SK-N-SH (cell line): Measurements from ENCODE around the gene ACTL8. TPM values are rescaled to one million over a fixed set of nuclear protein-coding genes. Genes with fewer than 3 reads are reported as not detected.

Source experiments
- CTCF ChIA-PET: fragments of 300-600, 350-600 bp; formaldehyde crosslinking; extraction: SDS; loops from one replicate; lab custom pipeline; 2021; lab: Yijun Ruan, JAX
- POLR2A ChIA-PET: fragments of 350-600 bp; sonication (Branson Sonifier 250); formaldehyde crosslinking; extraction: SDS; loops from one replicate; lab custom pipeline; 2020; ENCODE audit warnings: antibody characterized with exemption, inconsistent platforms; lab: Yijun Ruan, JAX
- DNase-seq: peaks from one replicate; pipeline ENCODE4 v3.0.0; 2012
- H2AFZ ChIP-seq: fragments of 200-600 bp; sonication (generic); 2 replicates; pipeline ENCODE4 v1.8.1; 2016; ENCODE audit warnings: antibody characterized with exemption, mild to moderate bottlenecking, low read depth
- H3F3A ChIP-seq: fragments of 200-600 bp; sonication (generic); replicated peaks from 2 replicates; pipeline ENCODE3; 2016; ENCODE audit warnings: antibody characterized with exemption, mild to moderate bottlenecking; ENCODE audit not compliant: insufficient read depth
- H3K27ac ChIP-seq, 2 experiments: fragments of 200-500 bp in 1 of 2; fragments of 200-600 bp in 1 of 2; sonication (Bioruptor generic) in 1 of 2; sonication (generic), shearing (Covaris generic) in 1 of 2; 2 replicates each; pipeline versions ENCODE4 v1.5.1 to v1.6.1; 2014 to 2016; ENCODE audit warnings: low read depth in 2 of 2, inconsistent platforms in 1 of 2, low read length in 1 of 2, mild to moderate bottlenecking in 1 of 2, mixed read lengths in 1 of 2
- H3K27me3 ChIP-seq: fragments of 200-600 bp; sonication (generic), shearing (Covaris generic); 2 replicates; pipeline ENCODE4 v1.6.1; 2016; ENCODE audit warnings: mixed run types; ENCODE audit not compliant: insufficient read depth
- H3K36me3 ChIP-seq, 2 experiments: fragments of 200-500 bp in 1 of 2; fragments of 200-600 bp in 1 of 2; sonication (Bioruptor generic) in 1 of 2; sonication (generic) in 1 of 2; replicated peaks in 1 of 2; 2 replicates each; pipeline versions ENCODE3 to v1.5.1; 2014 to 2016; ENCODE audit warnings: low read length in 1 of 2, mild to moderate bottlenecking in 1 of 2; ENCODE audit not compliant: insufficient read depth in 2 of 2, control insufficient read depth in 1 of 2
- H3K4me1 ChIP-seq, 2 experiments: fragments of 200-500 bp in 1 of 2; fragments of 200-600 bp in 1 of 2; sonication (Bioruptor generic) in 1 of 2; sonication (generic), shearing (Covaris generic) in 1 of 2; 2 replicates each; pipeline versions ENCODE4 v1.5.1 to v1.6.1; 2014 to 2016; ENCODE audit warnings: low read depth in 1 of 2, low read length in 1 of 2, mixed run types in 1 of 2; ENCODE audit not compliant: insufficient read depth in 2 of 2, control insufficient read depth in 1 of 2
- H3K4me2 ChIP-seq: fragments of 200-600 bp; sonication (generic), shearing (Covaris generic); 2 replicates; pipeline ENCODE4 v1.6.1; 2017; ENCODE audit warnings: mixed run types
- H3K4me3 ChIP-seq, 2 experiments: fragments of 200-500 bp in 1 of 2; fragments of 200-600 bp in 1 of 2; sonication (Bioruptor generic) in 1 of 2; sonication (generic), shearing (Covaris generic) in 1 of 2; 2 replicates each; pipeline versions ENCODE4 v1.5.1 to v1.8.1; 2014 to 2016; ENCODE audit warnings: low read depth in 2 of 2, inconsistent platforms in 1 of 2, low read length in 1 of 2, mild to moderate bottlenecking in 1 of 2, mixed read lengths in 1 of 2, moderate library complexity in 1 of 2
- H3K79me2 ChIP-seq: fragments of 200-600 bp; sonication (generic); 2 replicates; pipeline ENCODE4 v1.8.1; 2017; ENCODE audit warnings: mild to moderate bottlenecking; ENCODE audit not compliant: insufficient read depth
- H3K9ac ChIP-seq: fragments of 200-600 bp; sonication (generic); 2 replicates; pipeline ENCODE4 v1.6.1; 2017; ENCODE audit warnings: mixed run types
- H3K9me2 ChIP-seq: fragments of 200-600 bp; sonication (generic); 2 replicates; pipeline ENCODE4 v1.6.1; 2017; ENCODE audit warnings: mixed run types
- H3K9me3 ChIP-seq: fragments of 200-600 bp; sonication (generic); 2 replicates; pipeline ENCODE4 v1.6.1; 2017; ENCODE audit warnings: mixed run types, mild to moderate bottlenecking, moderate library complexity
- H4K20me1 ChIP-seq: fragments of 200-600 bp; sonication (generic); 2 replicates; pipeline ENCODE4 v1.6.1; 2017; ENCODE audit warnings: mild to moderate bottlenecking, mixed run types; ENCODE audit not compliant: insufficient read depth
- CTCF ChIP-seq: fragments of 200-600 bp; sonication (generic); IDR thresholded peaks from 2 replicates; pipeline ENCODE4 v1.6.1; 2017; ENCODE audit warnings: antibody characterized with exemption, mild to moderate bottlenecking, moderate library complexity
- ELF1 ChIP-seq: IDR thresholded peaks from 2 replicates; pipeline ENCODE4 v1.4.0; 2012
- EP300 ChIP-seq, 2 experiments: IDR thresholded peaks; 2 replicates each; pipeline versions ENCODE4 v1.4.0 to v1.6.1; 2012; ENCODE audit warnings: borderline replicate concordance in 1 of 2, low read depth in 1 of 2, low read length in 1 of 2
- FOSL2 ChIP-seq: IDR thresholded peaks from 2 replicates; pipeline ENCODE4 v1.4.0; 2012; ENCODE audit warnings: low read depth, mild to moderate bottlenecking, moderate library complexity, borderline replicate concordance
- FOXM1 ChIP-seq: IDR thresholded peaks from 2 replicates; pipeline ENCODE4 v1.4.0; 2012; ENCODE audit warnings: low read depth, mild to moderate bottlenecking
- GATA2 ChIP-seq: sonication (generic); formaldehyde crosslinking; IDR thresholded peaks from 2 replicates; pipeline ENCODE4 v1.5.0; 2020; ENCODE audit warnings: mild to moderate bottlenecking, missing genetic modification reagents
- IRF3 ChIP-seq: fragments of 150-350 bp; IDR thresholded peaks from 2 replicates; pipeline ENCODE4 v1.6.1; 2016; ENCODE audit warnings: mild to moderate bottlenecking, low read depth, low read length
- JUND ChIP-seq: IDR thresholded peaks from 2 replicates; pipeline ENCODE4 v1.4.0; 2012
- MAX ChIP-seq: IDR thresholded peaks from 2 replicates; pipeline ENCODE4 v1.4.0; 2012; ENCODE audit warnings: low read depth
- NFIC ChIP-seq: IDR thresholded peaks from 2 replicates; pipeline ENCODE4 v1.4.0; 2012; ENCODE audit warnings: borderline replicate concordance
- NRF1 ChIP-seq: IDR thresholded peaks from 2 replicates; pipeline ENCODE4 v1.6.1; 2012; ENCODE audit warnings: low read depth, mild to moderate bottlenecking, low read length
- PBX3 ChIP-seq: IDR thresholded peaks from 2 replicates; pipeline ENCODE4; 2012
- POLR2AphosphoS5 ChIP-seq: IDR thresholded peaks from 2 replicates; pipeline ENCODE4 v1.6.1; 2012; ENCODE audit warnings: low read depth, low read length
- RAD21 ChIP-seq: IDR thresholded peaks from 2 replicates; pipeline ENCODE4 v1.6.1; 2012; ENCODE audit warnings: mild to moderate bottlenecking, low read length
- REST ChIP-seq: IDR thresholded peaks from 2 replicates; pipeline ENCODE4 v1.6.1; 2012; ENCODE audit warnings: mild to moderate bottlenecking, low read depth, low read length, moderate library complexity
- RFX5 ChIP-seq: IDR thresholded peaks from 2 replicates; pipeline ENCODE4 v1.6.1; 2012; ENCODE audit warnings: mild to moderate bottlenecking, improper control_type of control experiment, low read length
- RXRA ChIP-seq: IDR thresholded peaks from 2 replicates; pipeline ENCODE4 v1.4.0; 2012; ENCODE audit warnings: low read depth, mild to moderate bottlenecking, borderline replicate concordance
- TAF1 ChIP-seq: IDR thresholded peaks from 2 replicates; pipeline ENCODE4 v1.6.1; 2012; ENCODE audit warnings: low read depth, mild to moderate bottlenecking, low read length, moderate library complexity, borderline replicate concordance
- YY1 ChIP-seq: IDR thresholded peaks from 2 replicates; pipeline ENCODE4 v1.4.0; 2012; ENCODE audit warnings: low read depth, mild to moderate bottlenecking
- WGBS: methylation state at CpG from one replicate; pipeline ENCODE4 v1.1.6; 2017; ENCODE audit warnings: low lambda C conversion rate; 5-methylcytosine and 5-hydroxymethylcytosine counted together
- polyA plus RNA-seq, 3 experiments: library from polyadenylated mRNA; depleted of rRNA; stranded (reverse); fragments of >200 nt; gene quantifications; 2 replicates each; pipeline ENCODE4 v1.2.3, GENCODE V29; 2012

ACTL8 gene
- polyA plus RNA-seq, 1 of the 3 experiments (the other 2 are of a cell fraction), result 0.05 TPM

GRCh38 chr1:17856496-17857108 is 101.5 kb downstream of the ACTL8 start:
- Histone ChIP-seq H3K9me3 (no peaks in the 10 kb centered on the region), H3K4me1 (peaks cover 0 to 3% of the 10 kb centered on the region in 2 experiments; a peak in 2 of 4 replicates), H3K27ac (no peak overlapping the region), H2AFZ (no peak overlapping the region), H3K9me2 (no peaks in the 10 kb centered on the region), H3K27me3 (no peaks in the 10 kb centered on the region), H3K4me2 (no peak overlapping the region), H4K20me1 (no peaks in the 10 kb centered on the region), H3K9ac (no peak overlapping the region), H3K79me2 (no peaks in the 10 kb centered on the region), H3K36me3 (no peaks in the 10 kb centered on the region), H3F3A (no peaks in the 10 kb centered on the region), H3K4me3 (no peak overlapping the region)
- no peak for TF ChIP-seq REST
- no peak for TF ChIP-seq PBX3
- no peak for TF ChIP-seq POLR2AphosphoS5
- no peak for TF ChIP-seq JUND
- TF ChIP-seq IRF3, result no peak
- no peak for TF ChIP-seq CTCF
- TF ChIP-seq RFX5, result no peak
- no peak for TF ChIP-seq EP300 (IDR thresholded peaks at IDR 0.05; ENCODE audit: borderline replicate concordance in 1 of 2, low read depth in 1 of 2, low read length in 1 of 2)
- no peak for TF ChIP-seq GATA2 (CRISPR knock-in tag)
- TF ChIP-seq YY1, result no peak
- TF ChIP-seq FOSL2, result no peak
- TF ChIP-seq ELF1, result no peak
- TF ChIP-seq TAF1, result no peak
- TF ChIP-seq MAX, result no peak
- TF ChIP-seq RAD21, result no peak
- no peak for TF ChIP-seq RXRA
- TF ChIP-seq NRF1, result no peak
- no peak for TF ChIP-seq NFIC
- no peak for TF ChIP-seq FOXM1
- ChIA-PET POLR2A (no interaction called here), CTCF (no interaction called here)
- WGBS, result 92% methylated on average over 5 of the region's 7 CpGs
- no peak for DNase-seq
